B cell (primary cell): Measurements from ENCODE around the gene RSPH10B2. TPM values are rescaled to one million over a fixed set of nuclear protein-coding genes. Genes with fewer than 3 reads are reported as not detected.

Source experiments
- ATAC-seq: fragments of 200-7000 bp; cut with Tn5 transposase; one replicate; pipeline ENCODE4 v1.10.0; 2021; ENCODE audit warnings: low read depth, mild to moderate bottlenecking, moderate number of reproducible peaks, moderate library complexity
- CTCF ChIA-PET: fragments of 350-600 bp; sonication (Branson Sonifier 250); formaldehyde crosslinking; loops from one replicate; lab custom pipeline; 2021; ENCODE audit warnings: antibody characterized with exemption, inconsistent platforms; lab: Charles Lee
- POLR2A ChIA-PET: fragments of 350-600 bp; sonication (Branson Sonifier 250); formaldehyde crosslinking; loops from one replicate; lab custom pipeline; 2021; ENCODE audit warnings: antibody characterized with exemption; lab: Charles Lee
- DNase-seq: peaks from one replicate; pipeline ENCODE4 v3.0.0; 2013
- H2AFZ ChIP-seq: 2 replicates; pipeline ENCODE4 v1.6.1; 2012; ENCODE audit warnings: mild to moderate bottlenecking, low read depth, low read length; ENCODE audit not compliant: insufficient read depth, poor library complexity, severe bottlenecking
- H3K27ac ChIP-seq, 2 donors: 1 replicate in 1 of 2; 2 replicates in 1 of 2; pipeline ENCODE4 v1.5.1; 2012 to 2013; ENCODE audit warnings: low read length in 2 of 2, mild to moderate bottlenecking in 2 of 2, moderate library complexity in 1 of 2
- H3K27me3 ChIP-seq, 4 experiments: fragments of 200-600 bp in 1 of 4; sonication (generic) in 1 of 4; replicated peaks in 1 of 4; 1 replicate in 2 of 4; 2 replicates in 2 of 4; pipeline versions ENCODE4 v1.6.1 to v1.7.0; 2013 to 2016; ENCODE audit warnings: low read length in 3 of 4, mild to moderate bottlenecking in 2 of 4, mixed read lengths in 1 of 4, moderate library complexity in 1 of 4; ENCODE audit not compliant: insufficient read depth in 4 of 4, control insufficient read depth in 3 of 4; ENCODE audit errors: control extremely low read depth in 1 of 4
- H3K36me3 ChIP-seq, 2 experiments: replicated peaks in 1 of 2; 1 replicate in 1 of 2; 2 replicates in 1 of 2; pipeline versions ENCODE4 v1.6.1 to v1.7.1; 2013; ENCODE audit warnings: low read length in 1 of 2; ENCODE audit not compliant: insufficient read depth in 2 of 2, control insufficient read depth in 1 of 2; ENCODE audit errors: control extremely low read depth in 1 of 2, extremely low read depth in 1 of 2
- H3K4me1 ChIP-seq, 2 donors: fragments of 200-600 bp in 1 of 2; sonication (generic) in 1 of 2; 1 replicate in 1 of 2; 2 replicates in 1 of 2; pipeline versions ENCODE4 v1.5.1 to v1.6.1; 2013 to 2017; ENCODE audit warnings: low read length in 2 of 2; ENCODE audit not compliant: control insufficient read depth in 2 of 2, insufficient read depth in 2 of 2
- H3K4me2 ChIP-seq: replicated peaks from 2 replicates; pipeline ENCODE3; 2012; ENCODE audit warnings: mild to moderate bottlenecking, low read depth, low read length; ENCODE audit not compliant: poor library complexity, severe bottlenecking
- H3K4me3 ChIP-seq, 5 experiments: fragments of 200-600 bp in 1 of 5; sonication (generic) in 1 of 5; 1 replicate in 3 of 5; 2 replicates in 2 of 5; pipeline versions ENCODE4 v1.5.1 to v1.7.0; 2011 to 2016; ENCODE audit warnings: low read length in 4 of 5, mild to moderate bottlenecking in 4 of 5, low read depth in 2 of 5, control low read depth in 1 of 5, moderate library complexity in 1 of 5; ENCODE audit not compliant: insufficient read depth in 1 of 5; ENCODE audit errors: control extremely low read depth in 1 of 5, extremely low read depth in 1 of 5
- H3K79me2 ChIP-seq: fragments of 200-600 bp; sonication (generic); one replicate; pipeline ENCODE4 v1.6.0; 2016; ENCODE audit warnings: low read length; ENCODE audit not compliant: control insufficient read depth, insufficient read depth
- H3K9ac ChIP-seq: fragments of 200-600 bp; sonication (generic); 2 replicates; pipeline ENCODE4 v1.6.1; 2017; ENCODE audit warnings: mild to moderate bottlenecking, low read length, moderate library complexity
- H3K9me3 ChIP-seq, 3 donors: one replicate each; pipeline versions ENCODE4 v1.6.1 to v1.7.1; 2013; ENCODE audit warnings: low read length in 2 of 3; ENCODE audit not compliant: control insufficient read depth in 2 of 3, insufficient read depth in 1 of 3; ENCODE audit errors: control extremely low read depth in 1 of 3
- H4K20me1 ChIP-seq: 2 replicates; pipeline ENCODE4 v1.6.0; 2012; ENCODE audit warnings: mild to moderate bottlenecking, low read length; ENCODE audit not compliant: insufficient read depth, control insufficient read depth, poor library complexity, severe bottlenecking
- H3K27ac Mint-ChIP-seq: one replicate; pipeline ENCODE4 v1.8.0; 2021; ENCODE audit warnings: mixed read lengths
- H3K27me3 Mint-ChIP-seq: one replicate; pipeline ENCODE4 v1.8.0; 2021; ENCODE audit warnings: mixed read lengths
- H3K4me1 Mint-ChIP-seq: one replicate; pipeline ENCODE4 v1.8.0; 2021; ENCODE audit warnings: mixed read lengths
- H3K4me3 Mint-ChIP-seq: one replicate; pipeline ENCODE4 v1.8.0; 2021; ENCODE audit warnings: mixed read lengths
- H3K9me3 Mint-ChIP-seq: one replicate; pipeline ENCODE4 v1.8.0; 2022; ENCODE audit warnings: mixed read lengths; ENCODE audit not compliant: insufficient read depth
- CTCF ChIP-seq: fragments of 200-600 bp; IDR thresholded peaks from one replicate; pipeline ENCODE4 v1.8.0; 2022; ENCODE audit warnings: antibody characterized with exemption, mild to moderate bottlenecking
- EZH2 ChIP-seq: IDR thresholded peaks from 2 replicates; pipeline ENCODE4 v1.6.1; 2012; ENCODE audit warnings: borderline replicate concordance, low read depth, mild to moderate bottlenecking, moderate library complexity, low read length; ENCODE audit not compliant: insufficient read depth, poor library complexity, severe bottlenecking
- WGBS: methylation state at CpG from one replicate; pipeline ENCODE4 v1.1.5; 2013; ENCODE audit warnings: missing lambda C conversion rate; ENCODE audit not compliant: insufficient coverage; 5-methylcytosine and 5-hydroxymethylcytosine counted together
- intact Hi-C: fragments of 100-400 bp; cut with micrococcal nuclease; formaldehyde crosslinking; loops from one replicate; pipeline ENCODE4 v1.10.0; 2022
- polyA plus RNA-seq: library from polyadenylated mRNA; depleted of rRNA; stranded (reverse); fragments of >200 nt; gene quantifications from 2 replicates; pipeline ENCODE4 v1.2.3, GENCODE V29; 2012
- total RNA-seq, 2 donors: library from RNA; stranded (reverse); fragments of 120-200 nt in 1 of 2; gene quantifications; 1 replicate in 1 of 2; 2 replicates in 1 of 2; pipeline versions ENCODE4 v1.2.3 to v1.2.4, GENCODE V29; 2013 to 2022

Gene RSPH10B2
- total and polyA plus RNA-seq, 2 donors (not counting 1 experiment from before 2014, with no cell fraction given) = 1.4 TPM; not detected in 1

- DNase-seq = peak; percentile 88
- H4K20me1 ChIP-seq = peaks cover 12% of the 10 kb centered on the region
- Mint-ChIP-seq H3K4me1 (peaks cover 34% of the 10 kb centered on the region), H3K27me3 (no peaks in the 10 kb centered on the region), H3K27ac (peak overlapping the region; percentile 85), H3K9me3 (no peaks in the 10 kb centered on the region), H3K4me3 (peak overlapping the region; percentile 91)
- ChIA-PET CTCF (interaction anchor here (1.2 kb wide), 1 partner anchor 22 kb away, joined by 3 read pairs; the partner anchor contains the start of gene ZNF12), POLR2A (interaction anchor here (0.6 kb wide), 1 partner anchor 10 kb away, joined by 3 read pairs; no protein-coding TSS in a partner anchor)
- peak overlapping the region; percentile 52 to 93 (median 74) for H3K4me3 ChIP-seq
- H2AFZ ChIP-seq = peak overlapping the region; percentile 96
- under 1% methylated on average over 66 of the region's 66 CpGs for WGBS
- H3K36me3 ChIP-seq = peaks cover 0 to 7% of the 10 kb centered on the region in 2 experiments
- H3K27ac ChIP-seq = peak overlapping the region; percentile 69 to 78
- peak; percentile 91 for ATAC-seq
- intact Hi-C loops = loop anchor here (1.0 kb wide), 2 partner anchors 23 to 92 kb away; partner anchors contain the start of genes ZNF12 and ZNF316
- H3K4me1 ChIP-seq = peaks cover 23 to 33% of the 10 kb centered on the region in 2 donors
- peak overlapping the region; percentile 95 for H3K9ac ChIP-seq
- H3K4me2 ChIP-seq = peak overlapping the region; percentile 81
- H3K9me3 ChIP-seq = no peaks in the 10 kb centered on the region
- TF ChIP-seq CTCF (no peak), EZH2 (no peak)
- no peaks in the 10 kb centered on the region for H3K27me3 ChIP-seq
- peaks cover 25% of the 10 kb centered on the region for H3K79me2 ChIP-seq
Observed at GRCh38 chr7:6729492-6730342, 24.2 kb upstream of the RSPH10B2 start.

- ATAC-seq (no peak), DNase-seq (no peak)
- Histone ChIP-seq H3K27me3 (no peaks in the 10 kb centered on the region), H3K36me3 (peaks cover 0 to 9% of the 10 kb centered on the region in 2 experiments), H3K4me3 (peak overlapping the region; percentile 42 to 93 (median 74)), H3K9me3 (no peaks in the 10 kb centered on the region), H3K27ac (peak overlapping the region; percentile 11 to 78), H3K4me2 (peak overlapping the region; percentile 81), H2AFZ (peak overlapping the region; percentile 96), H3K9ac (peak overlapping the region; percentile 95), H3K79me2 (peaks cover 25% of the 10 kb centered on the region), H3K4me1 (peaks cover 20 to 27% of the 10 kb centered on the region in 2 donors), H4K20me1 (peaks cover 12% of the 10 kb centered on the region)
- under 1% methylated on average over 13 of the region's 18 CpGs for WGBS
- H3K27ac Mint-ChIP-seq = peak overlapping the region; percentile 59
- H3K27me3 Mint-ChIP-seq = no peaks in the 10 kb centered on the region
- H3K4me1 Mint-ChIP-seq = peaks cover 29% of the 10 kb centered on the region
- intact Hi-C loops = no loop called here
- ChIA-PET CTCF (interaction anchor here (1.2 kb wide), 1 partner anchor 23 kb away, joined by 3 read pairs; the partner anchor contains the start of gene ZNF12), POLR2A (no interaction called here)
- peak overlapping the region; percentile 91 for H3K4me3 Mint-ChIP-seq
- TF ChIP-seq EZH2 (no peak), CTCF (no peak)
- no peaks in the 10 kb centered on the region for H3K9me3 Mint-ChIP-seq
Observed at GRCh38 chr7:6730343-6730633, 23.6 kb upstream of the RSPH10B2 start.
